Fibroblast of skin of right quadriceps (primary cell): ENCODE data around the gene CASTOR1.

ENCODE experiments used
- DNase-seq: peaks from one replicate; pipeline ENCODE4 v3.0.0-alpha.2; 2013

Gene CASTOR1

GRCh38 chr22:30297991-30298701, 8.8 kb upstream of the CASTOR1 start:
- no peak for DNase-seq

- no peak for DNase-seq
These were observed 8.1 kb upstream of the CASTOR1 start for GRCh38 chr22:30297276-30297990.

GRCh38 chr22:30296833-30297232, 7.5 kb upstream of the CASTOR1 start:
- no peak for DNase-seq

- no peak for DNase-seq
These were observed 7.0 kb upstream of the CASTOR1 start for GRCh38 chr22:30296324-30296723.

- no peak for DNase-seq
These were observed 6.3 kb upstream of the CASTOR1 start for GRCh38 chr22:30295576-30295975.

GRCh38 chr22:30294830-30295229, 5.5 kb upstream of the CASTOR1 start:
- DNase-seq = no peak

GRCh38 chr22:30294066-30294465, 4.8 kb upstream of the CASTOR1 start:
- no peak for DNase-seq

- DNase-seq = no peak
These were observed 3.7 kb upstream of the CASTOR1 start for GRCh38 chr22:30293026-30293425.

GRCh38 chr22:30292069-30292970, 3.0 kb upstream of the CASTOR1 start:
- DNase-seq = no peak

- no peak for DNase-seq
These were observed 2.0 kb upstream of the CASTOR1 start for GRCh38 chr22:30291058-30291892.

GRCh38 chr22:30290342-30291057, 1.2 kb upstream of the CASTOR1 start:
- peak; percentile 62 for DNase-seq

GRCh38 chr22:30289980-30290313, 642 bp upstream of the CASTOR1 start:
- DNase-seq = no peak

GRCh38 chr22:30288419-30289140, 725 bp downstream of the CASTOR1 start:
- no peak for DNase-seq

GRCh38 chr22:30287648-30288418, 1.5 kb downstream of the CASTOR1 start:
- peak; percentile 84 for DNase-seq

- peak; percentile 31 for DNase-seq
These were observed 2.3 kb downstream of the CASTOR1 start for GRCh38 chr22:30286813-30287647.

- no peak for DNase-seq
These were observed 3.0 kb downstream of the CASTOR1 start for GRCh38 chr22:30286331-30286730.

- DNase-seq = no peak
These were observed 3.5 kb downstream of the CASTOR1 start for GRCh38 chr22:30285846-30286200.

- DNase-seq = no peak
These were observed 4.0 kb downstream of the CASTOR1 start for GRCh38 chr22:30285176-30285845.

- DNase-seq = no peak
These were observed 4.6 kb downstream of the CASTOR1 start for GRCh38 chr22:30284666-30285065.
